Left kidney (tissue), 8 donors: ENCODE measurements around the gene B4GALT1. TPM values are rescaled to one million over a fixed set of nuclear protein-coding genes. Genes with fewer than 3 reads are reported as not detected.
A peak's percentile ranks its signal among the peaks of the same experiment; 100 is the strongest.

Experiments used
- DNase-seq: peaks from one replicate; pipeline ENCODE4 v3.0.0-alpha.2; 2013
- long read RNA-seq, 8 donors: transcript quantifications; one replicate each; lab custom pipeline, GENCODE V29; 2026
- polyA plus RNA-seq: library from polyadenylated mRNA; unstranded; fragments of 120-200 nt; gene quantifications from one replicate; pipeline ENCODE4 v1.2.1, GENCODE V29; 2013; ENCODE audit not compliant: insufficient read length

Gene B4GALT1
- polyA plus RNA-seq: 146 TPM
- long read RNA-seq, donor 1, full-length matches to known transcripts: 30 of 30 reads
- long read RNA-seq, donor 1, partial matches to known transcripts: 0 of 30 reads
- long read RNA-seq, donor 1, other reads (novel, unspliced or antisense): 0 of 30 reads
- long read RNA-seq, donor 2, full-length matches to known transcripts: 35 of 40 reads
- long read RNA-seq, donor 2, partial matches to known transcripts: 5 of 40 reads
- long read RNA-seq, donor 2, other reads (novel, unspliced or antisense): 0 of 40 reads
- long read RNA-seq, donor 3, full-length matches to known transcripts: 28 of 33 reads
- long read RNA-seq, donor 3, partial matches to known transcripts: 5 of 33 reads
- long read RNA-seq, donor 3, other reads (novel, unspliced or antisense): 0 of 33 reads
- long read RNA-seq, donor 4, full-length matches to known transcripts: 1 of 1 reads
- long read RNA-seq, donor 4, partial matches to known transcripts: 0 of 1 reads
- long read RNA-seq, donor 4, other reads (novel, unspliced or antisense): 0 of 1 reads
- long read RNA-seq, donor 5, full-length matches to known transcripts: 25 of 25 reads
- long read RNA-seq, donor 5, partial matches to known transcripts: 0 of 25 reads
- long read RNA-seq, donor 5, other reads (novel, unspliced or antisense): 0 of 25 reads
- long read RNA-seq, donor 6, full-length matches to known transcripts: 23 of 23 reads
- long read RNA-seq, donor 6, partial matches to known transcripts: 0 of 23 reads
- long read RNA-seq, donor 6, other reads (novel, unspliced or antisense): 0 of 23 reads
- long read RNA-seq, donor 7, full-length matches to known transcripts: 38 of 38 reads
- long read RNA-seq, donor 7, partial matches to known transcripts: 0 of 38 reads
- long read RNA-seq, donor 7, other reads (novel, unspliced or antisense): 0 of 38 reads
- long read RNA-seq, donor 8, full-length matches to known transcripts: 16 of 16 reads
- long read RNA-seq, donor 8, partial matches to known transcripts: 0 of 16 reads
- long read RNA-seq, donor 8, other reads (novel, unspliced or antisense): 0 of 16 reads

DNA sequence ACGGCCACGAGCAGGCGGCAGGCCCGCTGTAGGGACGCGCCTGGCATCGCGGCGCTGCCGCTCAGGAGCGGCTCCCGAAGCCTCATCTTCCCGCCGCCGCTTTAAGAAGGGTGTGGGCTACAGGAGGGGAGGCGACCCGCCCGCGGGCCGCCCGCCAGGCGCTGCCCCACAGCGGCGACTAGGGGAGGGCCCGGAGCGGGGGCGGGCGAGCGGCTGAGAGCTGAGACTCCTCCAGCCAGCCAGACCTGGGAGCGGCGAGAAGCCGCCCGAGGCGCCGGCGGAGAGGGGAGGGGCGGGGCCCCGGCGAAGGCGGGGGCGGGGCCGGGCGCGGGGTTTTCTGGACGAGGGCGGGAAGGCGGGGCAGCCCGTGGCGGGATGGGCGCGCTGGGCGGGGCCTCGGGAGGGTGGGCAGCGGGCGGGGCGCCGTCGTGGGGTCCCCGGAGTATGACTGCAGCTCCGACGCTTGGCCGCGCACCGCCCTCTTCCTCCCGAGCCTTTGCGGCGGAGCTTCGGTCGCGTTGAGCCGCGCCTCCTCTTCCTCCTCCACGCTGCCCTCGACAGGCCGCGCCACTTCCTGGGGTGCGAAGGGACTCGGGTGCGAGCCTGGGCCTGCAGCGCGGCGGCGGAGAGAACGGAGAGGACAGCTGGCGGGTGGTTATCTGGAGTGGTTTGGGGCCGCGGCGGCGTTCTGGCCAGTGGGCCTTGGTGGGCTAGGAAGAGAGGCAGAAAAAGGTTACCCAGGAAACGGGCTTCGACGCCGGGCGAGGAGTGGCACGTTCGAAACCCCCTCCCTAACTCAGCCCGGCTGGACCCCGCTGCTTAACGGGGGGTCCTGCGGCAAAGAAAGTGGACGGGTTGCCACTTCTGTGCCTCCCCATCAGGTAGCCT, at the start of gene B4GALT1:
TSS of gene B4GALT1 (minus strand) at position 253 of the 888 bp plus-strand sequence. CDS start at position 86, 167 bp downstream.
- DNase-seq: peak; percentile 91

- DNase-seq: peak; percentile 61
Observed at GRCh38 chr9:33211695-33212393, 44.7 kb upstream of the B4GALT1 start.

DNA sequence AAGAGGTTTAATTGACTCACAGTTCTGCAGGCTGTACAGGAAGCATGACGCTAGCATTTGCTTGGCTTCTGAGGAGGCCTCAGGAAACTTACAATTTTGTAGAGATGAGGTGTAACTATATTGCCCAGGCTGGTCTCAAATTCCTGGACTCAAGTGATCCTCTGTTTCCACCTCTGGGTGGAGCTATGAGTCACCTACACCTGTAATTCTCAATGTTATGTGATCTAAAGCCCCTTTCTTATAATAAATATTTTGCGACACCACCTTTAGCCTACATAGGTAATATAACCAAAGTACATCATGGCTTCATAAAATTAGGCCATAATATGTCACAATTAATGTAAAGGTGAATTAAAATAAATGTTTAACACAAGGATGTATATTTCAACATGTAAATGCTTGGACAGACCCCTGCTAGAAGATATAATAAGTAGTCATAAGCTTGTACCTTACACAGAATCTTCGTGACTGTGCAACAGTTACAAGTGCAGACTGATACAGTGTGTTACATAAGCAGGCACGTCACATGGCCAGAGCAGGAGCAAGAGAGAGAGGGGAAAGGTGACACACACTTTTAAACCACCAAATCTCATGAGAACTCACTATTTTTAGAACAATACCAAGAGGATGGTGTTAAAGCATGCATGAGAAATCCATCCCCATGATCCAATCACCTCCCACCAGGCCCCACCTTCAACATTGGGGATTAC, 43.0 kb upstream of the B4GALT1 start:
- no peak for DNase-seq

DNA sequence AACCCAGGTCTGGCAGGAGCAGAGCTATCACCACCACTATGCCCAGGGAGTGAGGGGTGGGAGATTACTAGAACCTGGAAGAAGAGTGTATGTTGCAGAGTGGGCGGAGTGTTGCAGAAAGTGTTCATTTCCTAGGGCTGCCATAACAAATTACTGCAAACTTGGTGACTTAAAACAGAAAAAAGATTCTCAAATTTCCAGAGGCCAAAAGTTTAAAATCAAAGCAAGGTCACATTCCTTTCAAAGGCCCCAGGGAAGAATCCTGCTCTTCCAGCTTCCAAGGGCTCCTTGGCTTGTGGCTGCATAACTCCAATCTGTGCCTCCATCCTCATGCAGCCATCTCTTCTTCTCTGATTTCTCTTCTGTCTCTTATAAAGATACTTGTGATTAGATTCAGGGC, 42.3 kb upstream of the B4GALT1 start:
- DNase-seq: no peak

DNA sequence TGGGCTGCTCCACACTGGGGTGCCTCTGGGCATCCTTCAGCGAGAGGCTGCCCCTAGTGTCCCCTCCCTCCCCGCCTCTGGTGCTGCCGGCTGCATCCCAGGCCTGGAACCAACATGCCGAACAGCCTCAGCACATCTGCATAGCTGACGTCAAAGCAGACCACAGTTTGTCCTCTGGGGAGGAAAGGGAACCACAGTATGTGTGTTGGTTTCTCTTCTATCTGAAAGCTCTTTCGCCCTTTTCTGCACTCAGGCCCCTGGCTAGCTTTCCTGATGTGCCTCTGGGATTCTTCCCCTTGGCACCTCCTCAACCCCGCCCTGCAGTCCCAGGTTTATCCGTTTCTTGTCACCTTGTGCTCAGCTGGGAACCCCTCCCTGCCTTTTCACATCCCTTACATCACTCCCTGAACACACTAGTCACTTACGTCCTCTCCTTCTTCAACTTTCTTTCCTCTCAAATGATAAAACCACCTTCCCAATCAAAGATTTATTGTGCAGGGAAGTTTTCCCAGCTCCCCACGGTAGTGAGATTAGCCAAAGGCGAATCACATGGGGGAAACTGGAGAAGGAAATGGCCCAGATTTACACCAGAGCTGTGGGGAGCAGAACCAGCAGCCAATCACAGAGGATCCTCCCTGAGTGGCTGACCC, 35.5 kb upstream of the B4GALT1 start:
- DNase-seq: no peak

DNA sequence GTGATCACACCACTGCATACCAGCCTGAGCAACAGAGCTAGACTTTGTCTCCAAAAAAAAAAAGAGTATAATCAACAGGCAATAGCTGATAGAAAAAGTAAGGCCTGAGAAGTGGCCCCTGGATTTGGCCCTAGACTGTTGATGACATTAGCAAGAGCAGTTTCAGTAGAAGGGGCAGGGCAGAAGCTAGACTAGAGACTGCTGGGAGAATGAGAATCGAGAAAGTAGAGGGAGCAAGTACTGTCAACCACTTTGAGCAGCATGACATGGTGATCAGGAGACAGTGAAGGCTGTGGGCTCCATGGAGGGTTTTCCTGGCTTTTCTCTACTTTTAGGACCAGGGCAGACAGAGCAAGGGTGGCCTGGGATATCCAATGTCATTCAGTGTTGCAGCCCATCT, 34.9 kb upstream of the B4GALT1 start:
- no peak for DNase-seq

GRCh38 chr9:33198165-33198564, 31.0 kb upstream of the B4GALT1 start:
- no peak for DNase-seq

- DNase-seq: no peak
Observed at GRCh38 chr9:33197279-33198152, 30.4 kb upstream of the B4GALT1 start.

- no peak for DNase-seq
Observed at GRCh38 chr9:33196736-33197135, 29.6 kb upstream of the B4GALT1 start.

GRCh38 chr9:33193818-33194217, 26.7 kb upstream of the B4GALT1 start:
- no peak for DNase-seq

DNA sequence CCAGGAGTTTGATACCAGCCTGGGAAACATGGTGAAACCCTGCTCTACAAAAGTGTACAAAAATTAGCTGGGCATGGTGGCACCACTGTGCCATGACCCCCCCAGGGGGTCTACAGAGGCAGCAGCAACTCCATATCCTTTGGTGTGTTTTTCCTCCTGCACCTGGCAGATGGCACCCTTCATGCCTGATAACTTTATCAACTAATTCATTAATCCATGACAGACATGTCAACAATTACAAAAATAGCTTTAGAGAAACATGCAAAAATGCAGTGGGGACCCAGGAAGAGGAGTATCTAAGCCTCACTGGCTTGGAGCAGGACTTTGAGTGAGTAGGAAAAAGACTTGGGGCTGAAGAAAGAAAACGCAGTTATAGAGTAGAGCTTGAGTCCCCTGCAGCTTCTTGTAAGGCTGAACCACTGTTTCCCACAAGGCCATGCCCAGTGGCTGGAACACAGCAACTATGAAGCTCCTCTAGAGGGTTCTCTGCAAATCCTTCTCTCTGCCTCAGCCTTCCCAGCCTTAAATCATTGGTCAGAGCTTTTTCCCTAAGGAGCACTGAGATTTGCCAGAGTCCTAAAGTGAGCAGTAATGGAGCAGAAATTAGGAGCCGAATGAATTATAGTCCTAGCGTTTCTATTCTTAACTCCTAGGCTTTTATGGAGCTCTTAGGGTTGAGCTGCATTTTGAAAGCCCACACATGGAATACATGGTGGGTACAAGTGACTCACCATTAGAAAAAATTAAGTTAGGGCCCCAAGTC, 25.5 kb upstream of the B4GALT1 start:
- DNase-seq: no peak

DNA sequence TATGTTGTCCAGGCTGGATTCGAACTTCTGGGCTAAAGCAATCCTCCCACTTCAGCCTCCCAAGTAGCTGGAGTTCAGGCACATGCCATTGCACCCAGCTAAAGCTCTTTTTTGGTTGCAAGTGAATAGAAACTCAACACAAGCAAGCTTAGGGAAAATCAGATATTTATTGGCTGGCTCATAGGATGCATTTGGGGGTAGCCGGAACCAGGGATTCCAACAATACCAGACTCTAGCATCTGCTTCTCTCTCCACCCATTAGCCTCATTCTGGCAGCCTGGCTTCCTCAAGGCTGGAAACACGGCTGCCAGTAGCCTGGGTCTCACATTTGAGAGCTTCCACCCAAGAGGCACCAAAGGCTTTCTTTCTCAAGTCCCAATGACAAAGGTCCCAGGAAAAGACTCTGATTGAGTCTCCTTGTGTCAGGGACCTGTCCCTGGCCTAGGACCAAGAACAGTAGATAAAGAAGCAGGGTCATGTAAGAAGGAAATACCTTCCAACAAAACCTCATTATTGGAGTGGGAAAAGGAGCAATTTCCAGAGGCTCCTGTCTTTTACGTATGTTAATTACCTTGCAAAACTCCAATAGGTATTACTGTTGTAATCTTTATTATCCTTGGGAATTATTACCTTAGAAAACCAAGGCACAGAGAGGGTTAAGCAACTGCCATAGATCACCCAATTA, 23.0 kb upstream of the B4GALT1 start:
- DNase-seq: no peak

DNA sequence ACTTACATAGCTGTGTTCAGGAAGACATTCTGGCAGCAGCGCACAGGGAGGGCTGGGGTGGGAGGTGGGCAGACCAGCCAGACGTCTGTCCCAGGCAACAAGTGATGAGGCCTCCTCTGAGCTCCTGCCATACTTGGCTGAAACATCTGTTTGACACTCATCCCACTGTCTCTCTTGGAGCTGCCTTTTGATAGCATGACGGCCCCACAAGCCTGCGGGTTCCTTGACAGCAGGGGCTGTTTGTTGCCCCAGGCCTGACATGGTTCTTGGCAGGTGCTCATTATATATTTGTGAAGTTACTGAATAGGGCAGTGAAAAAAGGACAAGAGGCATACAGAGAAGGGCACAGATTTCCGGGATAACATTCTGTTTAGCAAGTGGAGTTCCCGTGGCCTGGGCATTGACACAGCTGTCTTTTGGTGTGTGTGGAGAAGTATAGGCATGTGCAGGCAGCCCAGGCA, 22.2 kb upstream of the B4GALT1 start:
- no peak for DNase-seq

DNA sequence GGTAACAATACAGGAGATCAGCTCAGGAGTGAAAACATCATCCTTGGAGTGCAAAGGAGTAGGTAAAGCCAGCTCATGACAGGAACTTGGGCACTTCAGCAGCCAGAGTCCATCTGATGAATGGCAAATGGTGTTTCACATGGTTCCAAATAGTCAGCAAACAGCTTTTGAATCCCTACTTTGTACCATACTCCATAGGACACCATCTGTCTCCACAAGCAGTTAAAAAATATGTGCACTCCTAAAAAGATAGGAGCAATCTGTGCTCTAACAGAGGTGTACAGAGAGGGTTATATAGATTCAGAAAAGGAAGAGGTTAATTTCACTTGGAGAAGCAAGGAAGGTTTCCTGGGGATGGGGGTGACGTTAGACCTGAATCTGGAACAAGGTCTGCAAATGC, 21.6 kb upstream of the B4GALT1 start:
- DNase-seq: no peak

- no peak for DNase-seq
Observed at GRCh38 chr9:33187519-33188218, 20.5 kb upstream of the B4GALT1 start.

DNA sequence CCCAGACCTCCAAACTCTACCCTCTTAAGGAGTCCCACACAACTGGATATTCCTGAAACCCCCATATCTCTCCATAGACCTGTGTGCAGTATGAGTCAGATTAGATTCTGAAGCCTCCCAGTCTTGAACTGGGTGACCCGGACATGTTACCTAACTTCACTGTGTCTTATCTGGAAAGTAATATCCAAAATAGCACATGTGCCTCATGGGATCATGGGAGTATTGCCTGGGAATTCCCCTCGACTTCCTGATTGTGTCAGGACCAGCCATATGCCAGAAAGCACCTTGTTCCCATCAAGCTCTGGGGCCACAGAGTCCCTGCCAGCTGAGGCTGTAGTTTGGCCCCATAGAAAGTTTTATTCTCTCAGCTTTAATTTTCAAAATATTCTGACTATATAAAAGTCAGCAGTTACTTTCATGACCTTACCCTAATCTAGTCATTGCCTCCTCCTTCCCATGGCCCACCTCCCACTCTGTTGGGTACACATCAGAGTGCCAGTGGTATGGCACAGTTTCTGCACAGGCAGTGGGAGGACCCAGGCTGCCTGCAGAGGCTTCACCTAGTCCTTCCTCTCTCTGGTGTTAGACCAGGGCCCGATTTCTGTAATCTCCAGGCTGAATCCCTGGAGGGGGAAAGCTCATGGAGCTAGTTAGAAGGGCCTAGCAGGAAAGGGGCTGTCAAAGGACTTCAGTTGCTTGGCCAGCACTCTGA, 19.5 kb upstream of the B4GALT1 start:
- DNase-seq: no peak
